ENCODE measurements around the gene PTPN12. TPM values are rescaled to one million over a fixed set of nuclear protein-coding genes. Genes with fewer than 3 reads are reported as not detected.
"Not testable (repeated sequence)": the region's sequence is repeated elsewhere in the genome, so short reads cannot be mapped to it uniquely, and the experiment has no call there.

Gene PTPN12
- total and polyA plus RNA-seq, 2 donors (not counting 1 experiment from before 2014, with no cell fraction given): 18.0 to 78.8 TPM

GRCh38 chr7:77516085-77516484 is 21.0 kb upstream of the PTPN12 start:
- H3K27ac Mint-ChIP-seq: no peak overlapping the region
- H3K27ac ChIP-seq (ENCODE audit: low read length in 2 of 2): no peak overlapping the region
- CTCF ChIA-PET: no interaction called here
- no peaks in the 10 kb centered on the region for H3K36me3 ChIP-seq (replicated peaks in 1 of 2; ENCODE audit: control extremely low read depth in 1 of 2, control insufficient read depth in 1 of 2, extremely low read depth in 1 of 2, insufficient read depth in 2 of 2, low read length in 1 of 2)
- H3K27me3 Mint-ChIP-seq: no peaks in the 10 kb centered on the region
- H3K9me3 ChIP-seq (ENCODE audit: control extremely low read depth in 1 of 3, control insufficient read depth in 2 of 3, insufficient read depth in 1 of 3, low read length in 2 of 3): no peaks in the 10 kb centered on the region
- DNase-seq (no peak), ATAC-seq (ENCODE audit: low read depth) (no peak)
- no peak for TF ChIP-seq CTCF (IDR thresholded peaks at IDR 0.05)
- TF ChIP-seq EZH2 (IDR thresholded peaks at IDR 0.05; ENCODE audit: borderline replicate concordance, insufficient read depth, low read depth, low read length, poor library complexity, severe bottlenecking): no peak
- no peaks in the 10 kb centered on the region for H3K27me3 ChIP-seq (replicated peaks in 1 of 4; ENCODE audit: control extremely low read depth in 1 of 4, control insufficient read depth in 3 of 4, insufficient read depth in 4 of 4, low read length in 3 of 4)
- intact Hi-C loops (cut with micrococcal nuclease): no loop called here
- no peaks in the 10 kb centered on the region for H4K20me1 ChIP-seq (ENCODE audit: control insufficient read depth, insufficient read depth, low read length, poor library complexity, severe bottlenecking)
- H3K4me3 ChIP-seq (ENCODE audit: control extremely low read depth in 1 of 5, extremely low read depth in 1 of 5, insufficient read depth in 1 of 5, low read depth in 2 of 5, low read length in 4 of 5): no peak overlapping the region
- H3K4me1 Mint-ChIP-seq: no peaks in the 10 kb centered on the region
- no peak overlapping the region for H3K4me2 ChIP-seq (replicated peaks; ENCODE audit: low read depth, low read length, poor library complexity, severe bottlenecking)
- H3K9ac ChIP-seq (ENCODE audit: low read length): no peak overlapping the region
- POLR2A ChIA-PET: no interaction called here
- H3K4me3 Mint-ChIP-seq: no peak overlapping the region
- no peaks in the 10 kb centered on the region for H3K79me2 ChIP-seq (ENCODE audit: control insufficient read depth, insufficient read depth, low read length)
- no peaks in the 10 kb centered on the region for H3K9me3 Mint-ChIP-seq (ENCODE audit: insufficient read depth)
- WGBS (ENCODE audit: insufficient coverage): 100% methylated on average over 3 of the region's 3 CpGs
- no peaks in the 10 kb centered on the region for H3K4me1 ChIP-seq (ENCODE audit: control insufficient read depth in 2 of 2, insufficient read depth in 2 of 2, low read length in 2 of 2)
- no peak overlapping the region for H2AFZ ChIP-seq (ENCODE audit: insufficient read depth, low read depth, low read length, poor library complexity, severe bottlenecking)

GRCh38 chr7:77520261-77520660 is 16.8 kb upstream of the PTPN12 start:
- H3K4me1 ChIP-seq (ENCODE audit: control insufficient read depth in 2 of 2, insufficient read depth in 2 of 2, low read length in 2 of 2): no peaks in the 10 kb centered on the region
- H3K27me3 ChIP-seq (replicated peaks in 1 of 4; ENCODE audit: control extremely low read depth in 1 of 4, control insufficient read depth in 3 of 4, insufficient read depth in 4 of 4, low read length in 3 of 4): no peaks in the 10 kb centered on the region
- Mint-ChIP-seq H3K27me3 (no peaks in the 10 kb centered on the region), H3K9me3 (ENCODE audit: insufficient read depth) (no peaks in the 10 kb centered on the region), H3K4me1 (no peaks in the 10 kb centered on the region), H3K27ac (no peak overlapping the region), H3K4me3 (no peak overlapping the region)
- no CpG with 5 or more reads among the region's 1 CpG for WGBS (ENCODE audit: insufficient coverage)
- H3K9ac ChIP-seq (ENCODE audit: low read length): no peak overlapping the region
- POLR2A ChIA-PET: interaction anchor here (0.7 kb wide), 1 partner anchor 8 kb away, joined by 3 read pairs; no protein-coding TSS in a partner anchor
- H3K36me3 ChIP-seq (replicated peaks in 1 of 2; ENCODE audit: control extremely low read depth in 1 of 2, control insufficient read depth in 1 of 2, extremely low read depth in 1 of 2, insufficient read depth in 2 of 2, low read length in 1 of 2): no peaks in the 10 kb centered on the region
- H3K79me2 ChIP-seq (ENCODE audit: control insufficient read depth, insufficient read depth, low read length): no peaks in the 10 kb centered on the region
- no peak overlapping the region for H3K4me3 ChIP-seq (ENCODE audit: control extremely low read depth in 1 of 5, extremely low read depth in 1 of 5, insufficient read depth in 1 of 5, low read depth in 2 of 5, low read length in 4 of 5)
- H4K20me1 ChIP-seq (ENCODE audit: control insufficient read depth, insufficient read depth, low read length, poor library complexity, severe bottlenecking): no peaks in the 10 kb centered on the region
- no peaks in the 10 kb centered on the region for H3K9me3 ChIP-seq (ENCODE audit: control extremely low read depth in 1 of 3, control insufficient read depth in 2 of 3, insufficient read depth in 1 of 3, low read length in 2 of 3)
- H3K4me2 ChIP-seq (replicated peaks; ENCODE audit: low read depth, low read length, poor library complexity, severe bottlenecking): no peak overlapping the region
- H3K27ac ChIP-seq (ENCODE audit: low read length in 2 of 2): no peak overlapping the region
- no peak for ATAC-seq (ENCODE audit: low read depth)
- DNase-seq: no peak
- TF ChIP-seq CTCF (IDR thresholded peaks at IDR 0.05) (no peak), EZH2 (IDR thresholded peaks at IDR 0.05; ENCODE audit: borderline replicate concordance, insufficient read depth, low read depth, low read length, poor library complexity, severe bottlenecking) (no peak)
- CTCF ChIA-PET: no interaction called here
- no peak overlapping the region for H2AFZ ChIP-seq (ENCODE audit: insufficient read depth, low read depth, low read length, poor library complexity, severe bottlenecking)
- intact Hi-C loops (cut with micrococcal nuclease): loop anchor here (10.0 kb wide), 1 partner anchor 55 kb away; no protein-coding TSS in a partner anchor

GRCh38 chr7:77521537-77521936 is 15.6 kb upstream of the PTPN12 start:
- H3K4me1 Mint-ChIP-seq; H3K4me2 ChIP-seq (replicated peaks; ENCODE audit: low read depth, low read length, poor library complexity, severe bottlenecking); DNase-seq; H4K20me1 ChIP-seq (ENCODE audit: control insufficient read depth, insufficient read depth, low read length, poor library complexity, severe bottlenecking); H3K9ac ChIP-seq (ENCODE audit: low read length); H3K4me3 ChIP-seq (ENCODE audit: control extremely low read depth in 1 of 5, extremely low read depth in 1 of 5, insufficient read depth in 1 of 5, low read depth in 2 of 5, low read length in 4 of 5); H3K79me2 ChIP-seq (ENCODE audit: control insufficient read depth, insufficient read depth, low read length); ATAC-seq (ENCODE audit: low read depth); H3K27ac ChIP-seq (ENCODE audit: low read length in 2 of 2); H3K27me3 Mint-ChIP-seq; H3K4me3 Mint-ChIP-seq; POLR2A ChIA-PET; H2AFZ ChIP-seq (ENCODE audit: insufficient read depth, low read depth, low read length, poor library complexity, severe bottlenecking); H3K27ac Mint-ChIP-seq; H3K4me1 ChIP-seq (ENCODE audit: control insufficient read depth in 2 of 2, insufficient read depth in 2 of 2, low read length in 2 of 2); H3K9me3 Mint-ChIP-seq (ENCODE audit: insufficient read depth); H3K36me3 ChIP-seq (replicated peaks in 1 of 2; ENCODE audit: control extremely low read depth in 1 of 2, control insufficient read depth in 1 of 2, extremely low read depth in 1 of 2, insufficient read depth in 2 of 2, low read length in 1 of 2); H3K9me3 ChIP-seq (ENCODE audit: control extremely low read depth in 1 of 3, control insufficient read depth in 2 of 3, insufficient read depth in 1 of 3, low read length in 2 of 3); H3K27me3 ChIP-seq (replicated peaks in 1 of 4; ENCODE audit: control extremely low read depth in 1 of 4, control insufficient read depth in 3 of 4, insufficient read depth in 4 of 4, low read length in 3 of 4); CTCF ChIA-PET: not testable (repeated sequence)
- intact Hi-C loops (cut with micrococcal nuclease): loop anchor here (10.0 kb wide), 1 partner anchor 57 kb away; no protein-coding TSS in a partner anchor
- 100% methylated on average over 3 of the region's 5 CpGs for WGBS (ENCODE audit: insufficient coverage)

Data from B cell (primary cell).